HG02642 (cell line): ENCODE measurements around the gene GATAD2A.

Experiments
- ATAC-seq: cut with Tn5 transposase; IDR thresholded peaks from one replicate; pipeline ENCODE4 v1.9.1; 2021; ENCODE audit warnings: mild to moderate bottlenecking; ENCODE audit not compliant: unreplicated experiment, poor library complexity

GATAD2A gene

DNA sequence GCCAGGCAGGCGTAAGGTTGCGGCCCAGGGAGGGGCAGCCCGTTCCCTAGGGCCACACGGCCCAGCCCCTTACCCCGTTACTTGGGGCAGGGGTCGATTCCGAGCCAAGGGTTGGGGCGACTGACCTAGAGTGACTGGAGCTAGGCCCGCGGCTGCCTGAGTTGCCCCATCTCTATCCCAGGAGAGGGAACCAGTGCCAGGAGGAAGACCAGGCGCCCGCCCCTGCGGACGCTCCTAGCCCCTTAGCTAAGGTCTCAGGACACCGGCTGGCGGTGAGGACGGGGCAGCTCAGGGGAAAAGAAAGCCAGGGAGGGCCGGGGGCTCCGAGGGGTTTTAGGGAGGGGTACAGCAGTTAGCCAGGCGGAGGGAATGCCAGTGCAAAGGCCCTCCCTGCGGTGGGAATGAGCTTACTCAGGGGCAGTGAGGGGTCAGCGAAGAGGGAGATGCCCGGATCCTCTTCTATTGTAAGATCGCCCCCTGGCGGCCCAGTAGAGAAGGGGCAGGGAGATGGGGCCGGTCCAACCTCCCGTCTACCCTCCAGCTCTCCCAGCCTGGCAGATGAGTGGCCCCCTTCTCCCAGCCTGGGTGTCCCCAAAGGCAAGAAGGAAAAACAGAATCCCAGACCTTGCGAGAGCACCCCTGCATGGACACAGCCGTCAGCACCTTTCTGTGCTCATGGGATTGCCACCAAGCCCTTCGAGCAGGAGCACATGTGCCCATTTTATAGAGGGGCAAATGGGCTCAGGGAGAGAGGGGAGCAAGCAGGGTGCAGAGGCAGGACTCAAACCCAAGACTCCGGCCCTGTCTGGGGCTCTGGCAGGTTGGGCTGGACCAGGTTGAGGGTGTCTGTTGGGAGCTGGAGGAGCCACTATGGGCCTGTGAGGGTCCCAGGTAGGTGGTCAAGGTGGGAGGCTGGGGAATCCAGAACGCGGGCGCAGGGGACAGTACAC lies 148.9 kb downstream of the GATAD2A start:
- ATAC-seq = no peak

DNA sequence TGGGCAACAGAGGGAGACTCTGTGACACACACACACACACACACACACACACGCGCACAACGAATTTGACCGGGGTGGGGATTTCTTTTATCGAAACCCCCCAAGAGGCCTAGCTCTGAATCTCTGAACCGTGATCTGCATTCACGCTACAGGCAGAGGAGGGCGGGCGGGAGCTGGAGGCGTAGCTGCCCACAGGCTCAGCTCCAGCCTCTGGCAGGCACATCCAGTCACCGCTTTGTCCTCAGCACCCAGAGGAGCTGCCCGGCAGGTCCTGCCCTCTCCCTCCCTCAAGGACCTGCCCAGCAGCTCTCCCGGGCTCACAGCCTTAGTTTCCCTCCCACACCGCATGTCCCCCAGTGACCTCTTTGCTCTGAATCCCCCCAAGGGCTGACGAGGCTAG lies 152.6 kb downstream of the GATAD2A start:
- ATAC-seq = no peak
